ENCODE results near the gene CHKA. TPM values are rescaled to one million over a fixed set of nuclear protein-coding genes. Genes with fewer than 3 reads are reported as not detected.

Gene CHKA
- total and polyA plus RNA-seq, 2 of the 8 experiments (the other 6 are each of a cell fraction or from before 2014, with no cell fraction given) = 61.2 to 86.6 TPM

DNA sequence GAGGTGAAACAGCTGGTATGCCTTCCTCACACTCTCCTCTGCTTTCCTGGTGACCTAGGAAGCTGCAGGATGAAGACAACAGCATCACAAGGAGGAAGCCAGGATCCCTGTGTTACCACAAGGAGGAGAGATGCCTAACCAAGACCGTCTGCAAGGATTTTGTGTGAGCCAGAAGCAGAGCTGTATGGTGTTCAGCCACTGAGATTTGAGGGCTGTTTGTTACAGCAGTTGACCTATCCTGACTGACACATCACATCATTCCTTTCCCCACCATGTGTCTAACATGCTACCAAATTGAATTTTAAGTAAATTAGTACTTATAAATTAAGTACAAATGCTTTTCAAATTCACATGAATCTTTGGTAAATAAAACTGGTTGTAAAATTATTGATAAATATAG lies 8.9 kb upstream of the CHKA start:
- Histone ChIP-seq H2AFZ (ENCODE audit: low read length) (no peak overlapping the region), H2AK5ac (ENCODE audit: low read depth, low read length) (0 out of 2 replicates have a peak overlapping the region, but pooled peaks have one; percentile 69), H2BK5ac (ENCODE audit: low read depth, low read length) (peak overlapping the region; percentile 4; the same call in 1 of the 2 replicates), H3K4me3 (ENCODE audit: extremely low read depth in 1 of 4, insufficient read depth in 2 of 4, low read depth in 3 of 4, low read length in 4 of 4) (no peak overlapping the region), H3K14ac (ENCODE audit: insufficient read length) (no peak overlapping the region), H3K4me2 (ENCODE audit: insufficient read depth in 1 of 2, low read depth in 2 of 2, low read length in 2 of 2) (no peak overlapping the region), H4K20me1 (replicated peaks in 1 of 2; ENCODE audit: control insufficient read depth in 1 of 2, insufficient read depth in 2 of 2, low read length in 2 of 2) (no peaks in the 10 kb centered on the region), H3K27me3 (replicated peaks in 1 of 4; ENCODE audit: control insufficient read depth in 3 of 4, extremely low read depth in 1 of 4, insufficient read depth in 3 of 4, low read length in 3 of 4) (no peaks in the 10 kb centered on the region), H4K91ac (replicated peaks; ENCODE audit: insufficient read length, low read length) (peak overlapping the region; percentile 30), H2BK15ac (ENCODE audit: low read length) (peak overlapping the region; percentile 24; the same call in 1 of the 2 replicates), H3K56ac (replicated peaks; ENCODE audit: insufficient read length, low read depth, low read length) (no peak overlapping the region), H2BK120ac (replicated peaks; ENCODE audit: low read depth, low read length) (no peak overlapping the region), H3K27ac (ENCODE audit: low read depth, low read length) (no peak overlapping the region), H4K8ac (ENCODE audit: extremely low read depth, insufficient read depth, low read length) (no peak overlapping the region), H3K36me3 (ENCODE audit: control insufficient read depth in 2 of 4, insufficient read depth in 4 of 4, low read length in 3 of 4) (no peaks in the 10 kb centered on the region; a peak in 1 of 8 replicates), H3K4me1 (replicated peaks in 1 of 4; ENCODE audit: control insufficient read depth in 3 of 4, insufficient read depth in 4 of 4, low read length in 3 of 4) (peaks cover 11 to 29% (median 18%) of the 10 kb centered on the region in 4 experiments), H3K4ac (replicated peaks; ENCODE audit: insufficient read length, low read depth, low read length) (no peak overlapping the region), H3K23me2 (ENCODE audit: low read depth, low read length) (no peaks in the 10 kb centered on the region; the same call in 1 of the 2 replicates), H4K5ac (ENCODE audit: insufficient read length, low read depth, low read length) (no peak overlapping the region), H2BK12ac (ENCODE audit: low read depth, low read length) (peak overlapping the region; percentile 93; the same call in 1 of the 2 replicates), H3K79me2 (ENCODE audit: control insufficient read depth in 1 of 2, insufficient read depth in 2 of 2, low read length in 2 of 2) (no peaks in the 10 kb centered on the region), H3K9ac (replicated peaks in 1 of 4; ENCODE audit: extremely low read depth in 1 of 4, low read depth in 3 of 4, low read length in 3 of 4) (no peak overlapping the region), H3K9me3 (ENCODE audit: insufficient read depth in 2 of 2, low read depth in 1 of 2, low read length in 1 of 2) (peaks cover 32 to 40% of the 10 kb centered on the region in 2 experiments), H2BK20ac (ENCODE audit: low read length) (peak overlapping the region; percentile 98), H3K79me1 (ENCODE audit: low read depth, low read length) (no peaks in the 10 kb centered on the region), H3K18ac (ENCODE audit: extremely low read depth, low read length) (no peak overlapping the region), H3K23ac (ENCODE audit: insufficient read length) (no peak overlapping the region)
- CTCF ChIA-PET (ENCODE audit: partially characterized antibody) = no interaction called here
- POLR2A ChIA-PET (ENCODE audit: partially characterized antibody) = interaction anchor here (1.1 to 4.8 kb wide), 3 partner anchors 9 to 22 kb away, joined by 3 to 52 read pairs (median 3); partner anchors contain the start of gene CHKA
- FAIRE-seq (no peak), DNase-seq (ENCODE audit: low read depth in 1 of 2, low spot score in 2 of 2) (no peak)
- WGBS, 2 experiments (ENCODE audit: extremely low coverage in 1 of 2, insufficient coverage in 1 of 2, insufficient read length in 1 of 2, insufficient replicate concordance in 2 of 2, low coverage in 1 of 2, low lambda C conversion rate in 2 of 2, missing lambda C conversion rate in 1 of 2) = 63% methylated on average over 1 of the region's 1 CpG; no CpG with 5 or more reads in 1 of the 2 experiments
- no peak for TF ChIP-seq SIRT6 (IDR thresholded peaks at IDR 0.05; ENCODE audit: low read length)
- TF ChIP-seq TCF12 (IDR thresholded peaks at IDR 0.05; ENCODE audit: low read depth, low read length) = no peak
- TF ChIP-seq CTBP2 (IDR thresholded peaks at IDR 0.05; ENCODE audit: borderline replicate concordance, insufficient read depth, insufficient read length, low read length) = no peak
- no peak for TF ChIP-seq BRCA1 (IDR thresholded peaks at IDR 0.05; ENCODE audit: low read depth, low read length)
- TF ChIP-seq TBP (IDR thresholded peaks at IDR 0.05; ENCODE audit: low read depth, low read length) = no peak
- no peak for TF ChIP-seq ATF2 (IDR thresholded peaks at IDR 0.05; ENCODE audit: low read length)
- no peak for TF ChIP-seq EP300 (IDR thresholded peaks at IDR 0.05; ENCODE audit: borderline replicate concordance in 1 of 2, low read depth in 2 of 2, low read length in 2 of 2)
- no peak for TF ChIP-seq SP2 (IDR thresholded peaks at IDR 0.05; ENCODE audit: low read length)
- TF ChIP-seq SAP30 (IDR thresholded peaks at IDR 0.05; ENCODE audit: insufficient read depth, insufficient replicate concordance, low read length) = no peak
- TF ChIP-seq SIX5 (IDR thresholded peaks at IDR 0.05; ENCODE audit: low read depth, low read length) = no peak
- no peak for TF ChIP-seq BACH1 (IDR thresholded peaks at IDR 0.05; ENCODE audit: low read length)
- TF ChIP-seq E2F6 (IDR thresholded peaks at IDR 0.05) = no peak

Data from H1 (cell line).